ENCODE measurements around the gene OPA3.

Gene OPA3

GRCh38 chr19:45529420-45529785, 55.2 kb downstream of the OPA3 start:
- Histone ChIP-seq H3K4me1 (ENCODE audit: control extremely low read depth in 1 of 4, control insufficient read depth in 4 of 4, insufficient read depth in 4 of 4, low read length in 3 of 4) (peaks cover 0 to 10% (median 5%) of the 10 kb centered on the region in 4 experiments), H3K27me3 (replicated peaks in 2 of 5; ENCODE audit: control insufficient read depth in 4 of 5, insufficient read depth in 5 of 5, low read length in 4 of 5) (peaks cover 0 to 10% (median 3%) of the 10 kb centered on the region in 5 experiments), H3K9me3 (ENCODE audit: control extremely low read depth in 1 of 5, control insufficient read depth in 4 of 5, insufficient read depth in 2 of 5, low read depth in 1 of 5, low read length in 4 of 5) (peaks cover 0 to 10% (median 5%) of the 10 kb centered on the region in 5 experiments), H3K27ac (ENCODE audit: insufficient read depth in 1 of 2, low read depth in 1 of 2, low read length in 2 of 2, poor library complexity in 1 of 2, severe bottlenecking in 2 of 2) (no peak overlapping the region), H3K4me3 (ENCODE audit: control insufficient read depth in 1 of 7, extremely low read depth in 1 of 7, insufficient read depth in 4 of 7, low read depth in 2 of 7, low read length in 6 of 7) (peak overlapping the region in 4 of 7 experiments; percentile 7 to 64 (median 48)), H3K36me3 (ENCODE audit: control insufficient read depth in 4 of 4, insufficient read depth in 4 of 4, low read length in 3 of 4) (peaks cover 0 to 26% (median 19%) of the 10 kb centered on the region in 4 experiments)
- 30% methylated on average over 12 of the region's 14 CpGs for WGBS (ENCODE audit: insufficient coverage)
- no peak for DNase-seq
- ChIA-PET POLR2A (no interaction called here), CTCF (interaction anchor here (4.9 kb wide), 1 partner anchor 29 kb away, joined by 47 read pairs; no protein-coding TSS in a partner anchor)

- peak in 2 of 3 donors; percentile 51 to 58 for DNase-seq
- peaks cover 0 to 10% (median 3%) of the 10 kb centered on the region in 5 experiments for H3K27me3 ChIP-seq (replicated peaks in 2 of 5; ENCODE audit: control insufficient read depth in 4 of 5, insufficient read depth in 5 of 5, low read length in 4 of 5)
- H3K4me3 ChIP-seq (ENCODE audit: control insufficient read depth in 1 of 7, extremely low read depth in 1 of 7, insufficient read depth in 4 of 7, low read depth in 2 of 7, low read length in 6 of 7): peak overlapping the region in 4 of 7 experiments; percentile 7 to 64 (median 48)
- ChIA-PET CTCF (interaction anchor here (2.2 to 4.9 kb wide), 3 partner anchors 13 to 29 kb away, joined by 8 to 47 read pairs (median 11); no protein-coding TSS in a partner anchor), POLR2A (interaction anchor here (0.7 kb wide), 1 partner anchor 25 kb away, joined by 3 read pairs; no protein-coding TSS in a partner anchor)
- H3K4me1 ChIP-seq (ENCODE audit: control extremely low read depth in 1 of 4, control insufficient read depth in 4 of 4, insufficient read depth in 4 of 4, low read length in 3 of 4): peaks cover 0 to 10% (median 5%) of the 10 kb centered on the region in 4 experiments
- H3K9me3 ChIP-seq (ENCODE audit: control extremely low read depth in 1 of 5, control insufficient read depth in 4 of 5, insufficient read depth in 2 of 5, low read depth in 1 of 5, low read length in 4 of 5): peaks cover 0 to 10% (median 5%) of the 10 kb centered on the region in 5 experiments
- no peak overlapping the region for H3K27ac ChIP-seq (ENCODE audit: insufficient read depth in 1 of 2, low read depth in 1 of 2, low read length in 2 of 2, poor library complexity in 1 of 2, severe bottlenecking in 2 of 2)
- 21% methylated on average over 39 of the region's 49 CpGs for WGBS (ENCODE audit: insufficient coverage)
- H3K36me3 ChIP-seq (ENCODE audit: control insufficient read depth in 4 of 4, insufficient read depth in 4 of 4, low read length in 3 of 4): peaks cover 0 to 32% (median 22%) of the 10 kb centered on the region in 4 experiments
Measured at GRCh38 chr19:45528744-45529419, 55.7 kb downstream of the OPA3 start.

GRCh38 chr19:45528149-45528743, 56.4 kb downstream of the OPA3 start:
- no peak for DNase-seq
- WGBS (ENCODE audit: insufficient coverage): 90% methylated on average over 12 of the region's 17 CpGs
- peaks cover 0 to 10% (median 3%) of the 10 kb centered on the region in 5 experiments for H3K27me3 ChIP-seq (replicated peaks in 2 of 5; ENCODE audit: control insufficient read depth in 4 of 5, insufficient read depth in 5 of 5, low read length in 4 of 5)
- peaks cover 0 to 12% (median 5%) of the 10 kb centered on the region in 4 experiments for H3K4me1 ChIP-seq (ENCODE audit: control extremely low read depth in 1 of 4, control insufficient read depth in 4 of 4, insufficient read depth in 4 of 4, low read length in 3 of 4)
- CTCF ChIA-PET: interaction anchor here (1.1 to 4.9 kb wide), 4 partner anchors 13 to 34 kb away, joined by 3 to 47 read pairs (median 10); no protein-coding TSS in a partner anchor
- H3K36me3 ChIP-seq (ENCODE audit: control insufficient read depth in 4 of 4, insufficient read depth in 4 of 4, low read length in 3 of 4): peaks cover 0 to 36% (median 23%) of the 10 kb centered on the region in 4 experiments
- H3K27ac ChIP-seq (ENCODE audit: insufficient read depth in 1 of 2, low read depth in 1 of 2, low read length in 2 of 2, poor library complexity in 1 of 2, severe bottlenecking in 2 of 2): no peak overlapping the region
- peaks cover 0 to 10% (median 5%) of the 10 kb centered on the region in 5 experiments for H3K9me3 ChIP-seq (ENCODE audit: control extremely low read depth in 1 of 5, control insufficient read depth in 4 of 5, insufficient read depth in 2 of 5, low read depth in 1 of 5, low read length in 4 of 5)
- peak overlapping the region in 1 of 7 experiments; percentile 64 for H3K4me3 ChIP-seq (ENCODE audit: control insufficient read depth in 1 of 7, extremely low read depth in 1 of 7, insufficient read depth in 4 of 7, low read depth in 2 of 7, low read length in 6 of 7)
- POLR2A ChIA-PET: interaction anchor here (0.7 kb wide), 1 partner anchor 26 kb away, joined by 3 read pairs; no protein-coding TSS in a partner anchor

GRCh38 chr19:45527731-45528130, 56.9 kb downstream of the OPA3 start:
- peaks cover 0 to 10% (median 5%) of the 10 kb centered on the region in 5 experiments for H3K9me3 ChIP-seq (ENCODE audit: control extremely low read depth in 1 of 5, control insufficient read depth in 4 of 5, insufficient read depth in 2 of 5, low read depth in 1 of 5, low read length in 4 of 5)
- H3K27ac ChIP-seq (ENCODE audit: insufficient read depth in 1 of 2, low read depth in 1 of 2, low read length in 2 of 2, poor library complexity in 1 of 2, severe bottlenecking in 2 of 2): no peak overlapping the region
- H3K36me3 ChIP-seq (ENCODE audit: control insufficient read depth in 4 of 4, insufficient read depth in 4 of 4, low read length in 3 of 4): peaks cover 0 to 38% (median 24%) of the 10 kb centered on the region in 4 experiments
- H3K4me3 ChIP-seq (ENCODE audit: control insufficient read depth in 1 of 7, extremely low read depth in 1 of 7, insufficient read depth in 4 of 7, low read depth in 2 of 7, low read length in 6 of 7): no peak overlapping the region
- ChIA-PET POLR2A (no interaction called here), CTCF (interaction anchor here (0.7 to 4.9 kb wide), 9 partner anchors 12 to 1746 kb away, joined by 3 to 47 read pairs (median 4); no protein-coding TSS in a partner anchor)
- 91% methylated on average over 15 of the region's 15 CpGs for WGBS (ENCODE audit: insufficient coverage)
- peaks cover 0 to 10% (median 3%) of the 10 kb centered on the region in 5 experiments for H3K27me3 ChIP-seq (replicated peaks in 2 of 5; ENCODE audit: control insufficient read depth in 4 of 5, insufficient read depth in 5 of 5, low read length in 4 of 5)
- peaks cover 0 to 12% (median 5%) of the 10 kb centered on the region in 4 experiments for H3K4me1 ChIP-seq (ENCODE audit: control extremely low read depth in 1 of 4, control insufficient read depth in 4 of 4, insufficient read depth in 4 of 4, low read length in 3 of 4)
- DNase-seq: no peak

- DNase-seq: no peak
- 93% methylated on average over 3 of the region's 4 CpGs for WGBS (ENCODE audit: insufficient coverage)
- Histone ChIP-seq H3K4me3 (ENCODE audit: control insufficient read depth in 1 of 7, extremely low read depth in 1 of 7, insufficient read depth in 4 of 7, low read depth in 2 of 7, low read length in 6 of 7) (no peak overlapping the region), H3K27me3 (replicated peaks in 2 of 5; ENCODE audit: control insufficient read depth in 4 of 5, insufficient read depth in 5 of 5, low read length in 4 of 5) (peaks cover 0 to 10% (median 3%) of the 10 kb centered on the region in 5 experiments), H3K27ac (ENCODE audit: insufficient read depth in 1 of 2, low read depth in 1 of 2, low read length in 2 of 2, poor library complexity in 1 of 2, severe bottlenecking in 2 of 2) (no peak overlapping the region), H3K36me3 (ENCODE audit: control insufficient read depth in 4 of 4, insufficient read depth in 4 of 4, low read length in 3 of 4) (peaks cover under 1 to 44% (median 28%) of the 10 kb centered on the region in 4 experiments), H3K9me3 (ENCODE audit: control extremely low read depth in 1 of 5, control insufficient read depth in 4 of 5, insufficient read depth in 2 of 5, low read depth in 1 of 5, low read length in 4 of 5) (peaks cover 0 to 9% (median 5%) of the 10 kb centered on the region in 5 experiments), H3K4me1 (ENCODE audit: control extremely low read depth in 1 of 4, control insufficient read depth in 4 of 4, insufficient read depth in 4 of 4, low read length in 3 of 4) (peaks cover 0 to 12% (median 5%) of the 10 kb centered on the region in 4 experiments)
- ChIA-PET CTCF (interaction anchor here (0.7 to 4.9 kb wide), 8 partner anchors 11 to 1747 kb away, joined by 3 to 47 read pairs (median 4); no protein-coding TSS in a partner anchor), POLR2A (no interaction called here)
Measured at GRCh38 chr19:45526971-45527370, 57.6 kb downstream of the OPA3 start.

GRCh38 chr19:45526143-45526542, 58.5 kb downstream of the OPA3 start:
- ChIA-PET CTCF (interaction anchor here (0.8 to 4.9 kb wide), 5 partner anchors 8 to 115 kb away, joined by 3 to 47 read pairs (median 4); no protein-coding TSS in a partner anchor), POLR2A (no interaction called here)
- Histone ChIP-seq H3K27ac (ENCODE audit: insufficient read depth in 1 of 2, low read depth in 1 of 2, low read length in 2 of 2, poor library complexity in 1 of 2, severe bottlenecking in 2 of 2) (no peak overlapping the region), H3K36me3 (ENCODE audit: control insufficient read depth in 4 of 4, insufficient read depth in 4 of 4, low read length in 3 of 4) (peaks cover 2 to 51% (median 31%) of the 10 kb centered on the region in 4 experiments), H3K4me3 (ENCODE audit: control insufficient read depth in 1 of 7, extremely low read depth in 1 of 7, insufficient read depth in 4 of 7, low read depth in 2 of 7, low read length in 6 of 7) (no peak overlapping the region), H3K27me3 (replicated peaks in 2 of 5; ENCODE audit: control insufficient read depth in 4 of 5, insufficient read depth in 5 of 5, low read length in 4 of 5) (peaks cover 0 to 10% (median 3%) of the 10 kb centered on the region in 5 experiments), H3K4me1 (ENCODE audit: control extremely low read depth in 1 of 4, control insufficient read depth in 4 of 4, insufficient read depth in 4 of 4, low read length in 3 of 4) (peaks cover 0 to 12% (median 5%) of the 10 kb centered on the region in 4 experiments), H3K9me3 (ENCODE audit: control extremely low read depth in 1 of 5, control insufficient read depth in 4 of 5, insufficient read depth in 2 of 5, low read depth in 1 of 5, low read length in 4 of 5) (peaks cover 0 to 3% (median 0%) of the 10 kb centered on the region in 5 experiments)
- no peak for DNase-seq
- 78% methylated on average over 6 of the region's 9 CpGs for WGBS (ENCODE audit: insufficient coverage)
